GM12892 (cell line): ENCODE measurements around the gene ZNF821.
"Not testable (repeated sequence)": the region's sequence is repeated elsewhere in the genome, so short reads cannot be mapped to it uniquely, and the experiment has no call there.

Experiments
- DNase-seq: peaks from one replicate; pipeline ENCODE4 v3.0.0; 2011; ENCODE audit not compliant: insufficient read length
- FAIRE-seq: peaks from 2 replicates; lab custom pipeline; 2011; peaks lifted over from hg19 to GRCh38; lab: Jason Lieb, UNC
- POLR2A ChIP-seq: IDR thresholded peaks from 2 replicates; pipeline ENCODE4 v1.6.1; 2011; ENCODE audit warnings: low read depth, low read length, control low read depth
- POLR2AphosphoS5 ChIP-seq: IDR thresholded peaks from 2 replicates; pipeline ENCODE4 v1.6.1; 2011; ENCODE audit warnings: low read depth, low read length, control low read depth
- TAF1 ChIP-seq: IDR thresholded peaks from 2 replicates; pipeline ENCODE4 v1.6.1; 2011; ENCODE audit warnings: low read depth, mild to moderate bottlenecking, control low read depth, low read length, borderline replicate concordance

The ZNF821 gene

DNA sequence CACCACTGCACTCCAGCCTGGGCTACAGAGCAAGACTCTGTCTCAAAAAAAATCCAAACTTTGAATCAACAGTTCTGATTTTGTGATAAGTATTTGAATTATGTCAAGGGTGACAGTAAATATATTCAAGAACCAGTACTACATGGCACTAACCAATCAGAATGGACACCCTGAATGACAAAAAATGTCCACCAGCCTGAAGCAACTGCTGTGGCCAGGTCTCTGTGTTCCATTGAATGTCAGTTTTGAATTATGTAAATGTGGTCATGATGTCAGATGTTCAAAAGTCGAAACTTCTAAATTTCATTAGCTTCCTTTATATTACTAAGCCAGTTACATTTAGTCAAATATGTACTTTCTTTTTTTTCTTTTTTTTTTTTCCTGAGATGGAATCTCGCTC is 53.6 kb downstream of the ZNF821 start:
- no peak for DNase-seq
- TF ChIP-seq POLR2A (no peak), POLR2AphosphoS5 (no peak), TAF1 (no peak)
- no peak for FAIRE-seq

DNA sequence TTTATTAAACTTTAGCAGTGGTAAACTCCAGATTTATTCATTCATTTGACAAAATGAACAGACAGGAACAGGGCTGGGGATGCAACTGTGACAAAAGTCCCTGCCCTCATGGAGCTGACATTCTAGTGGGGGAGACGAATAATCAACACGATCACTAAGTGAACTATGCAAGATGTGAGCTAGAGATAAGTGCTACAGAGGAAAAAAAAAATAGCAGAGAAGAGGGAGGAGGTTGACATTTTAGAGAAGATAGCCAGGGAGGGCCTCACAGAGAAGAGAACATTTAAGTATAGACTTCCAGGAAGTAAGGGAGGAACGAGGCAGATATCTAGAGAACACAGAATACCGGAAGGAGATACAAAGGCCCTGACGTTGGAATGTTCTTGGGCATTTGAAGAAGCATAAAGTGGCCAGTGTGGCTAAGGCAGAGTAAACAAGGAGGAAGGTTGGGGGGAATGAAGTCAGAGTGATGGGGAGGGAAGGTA is 57.4 kb downstream of the ZNF821 start:
- FAIRE-seq (no peak), DNase-seq (no peak)
- TF ChIP-seq TAF1 (no peak), POLR2A (no peak), POLR2AphosphoS5 (no peak)

DNA sequence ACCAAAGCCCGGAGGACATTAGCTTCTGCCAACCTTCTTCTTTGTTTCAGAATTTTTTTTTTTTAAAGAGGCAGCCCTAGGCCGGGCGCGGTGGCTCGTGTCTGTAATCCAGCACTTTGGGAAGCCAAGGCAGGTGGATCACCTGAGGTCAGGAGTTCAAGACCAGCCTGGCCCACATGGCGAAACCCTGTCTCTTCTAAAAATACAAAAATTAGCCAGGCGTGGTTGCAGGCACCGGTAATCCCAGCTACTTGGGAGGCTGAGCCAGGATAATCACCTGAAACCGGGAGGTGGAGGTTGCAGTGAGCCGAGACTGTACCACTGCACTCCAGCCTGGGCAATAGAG is 66.9 kb downstream of the ZNF821 start:
- DNase-seq, FAIRE-seq: not testable (repeated sequence)

DNA sequence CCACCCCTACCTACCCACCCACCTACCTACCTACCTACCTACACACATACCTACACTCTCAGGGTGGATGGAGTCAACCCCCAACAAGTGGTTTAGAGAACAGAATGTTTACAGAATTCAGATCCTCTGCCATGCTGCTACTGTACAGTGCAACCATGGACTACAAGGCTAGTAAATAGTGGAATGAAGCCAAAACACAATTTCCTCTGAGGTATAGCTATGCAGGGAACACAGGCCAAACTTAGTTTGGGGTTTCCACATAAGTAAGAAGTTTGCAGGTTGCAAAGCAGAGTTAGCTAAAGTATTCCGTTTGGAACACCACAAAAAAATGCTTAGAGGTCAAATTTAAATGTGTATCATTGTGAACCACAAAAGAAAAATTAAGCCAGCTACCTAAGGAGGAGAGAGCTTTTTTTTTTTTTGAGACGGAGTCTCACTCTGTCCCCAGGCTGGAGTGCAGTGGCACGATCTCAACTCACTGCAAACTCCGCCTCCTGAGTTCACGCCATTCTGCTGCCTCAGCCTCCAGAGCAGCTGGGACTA is 72.7 kb downstream of the ZNF821 start:
- DNase-seq (no peak), FAIRE-seq (no peak)
- TF ChIP-seq POLR2A: no peak
- TF ChIP-seq POLR2AphosphoS5: no peak
- TF ChIP-seq TAF1: no peak

DNA sequence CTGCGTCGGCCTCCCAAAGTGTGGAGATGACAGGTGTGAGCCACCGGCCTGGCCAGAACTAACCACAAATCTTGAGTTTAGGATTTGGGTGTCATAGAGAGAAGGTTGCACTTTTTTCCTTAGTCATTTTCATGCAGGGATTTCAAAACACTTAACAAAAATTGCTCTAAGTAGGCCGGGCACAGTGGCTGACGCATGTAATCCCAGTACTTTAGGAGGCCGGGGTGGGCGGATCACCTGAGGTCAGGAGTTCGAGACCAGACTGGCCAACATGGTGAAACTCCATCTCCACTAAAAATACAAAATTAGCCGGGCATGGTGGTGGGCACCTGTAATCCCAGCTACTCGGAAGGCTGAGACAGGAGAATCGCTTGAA is 73.8 kb downstream of the ZNF821 start:
- FAIRE-seq, DNase-seq: not testable (repeated sequence)
